Measurements from ENCODE around the gene OSBPL2.
A peak's percentile ranks its signal among the peaks of the same experiment; 100 is the strongest.

Gene OSBPL2

DNA sequence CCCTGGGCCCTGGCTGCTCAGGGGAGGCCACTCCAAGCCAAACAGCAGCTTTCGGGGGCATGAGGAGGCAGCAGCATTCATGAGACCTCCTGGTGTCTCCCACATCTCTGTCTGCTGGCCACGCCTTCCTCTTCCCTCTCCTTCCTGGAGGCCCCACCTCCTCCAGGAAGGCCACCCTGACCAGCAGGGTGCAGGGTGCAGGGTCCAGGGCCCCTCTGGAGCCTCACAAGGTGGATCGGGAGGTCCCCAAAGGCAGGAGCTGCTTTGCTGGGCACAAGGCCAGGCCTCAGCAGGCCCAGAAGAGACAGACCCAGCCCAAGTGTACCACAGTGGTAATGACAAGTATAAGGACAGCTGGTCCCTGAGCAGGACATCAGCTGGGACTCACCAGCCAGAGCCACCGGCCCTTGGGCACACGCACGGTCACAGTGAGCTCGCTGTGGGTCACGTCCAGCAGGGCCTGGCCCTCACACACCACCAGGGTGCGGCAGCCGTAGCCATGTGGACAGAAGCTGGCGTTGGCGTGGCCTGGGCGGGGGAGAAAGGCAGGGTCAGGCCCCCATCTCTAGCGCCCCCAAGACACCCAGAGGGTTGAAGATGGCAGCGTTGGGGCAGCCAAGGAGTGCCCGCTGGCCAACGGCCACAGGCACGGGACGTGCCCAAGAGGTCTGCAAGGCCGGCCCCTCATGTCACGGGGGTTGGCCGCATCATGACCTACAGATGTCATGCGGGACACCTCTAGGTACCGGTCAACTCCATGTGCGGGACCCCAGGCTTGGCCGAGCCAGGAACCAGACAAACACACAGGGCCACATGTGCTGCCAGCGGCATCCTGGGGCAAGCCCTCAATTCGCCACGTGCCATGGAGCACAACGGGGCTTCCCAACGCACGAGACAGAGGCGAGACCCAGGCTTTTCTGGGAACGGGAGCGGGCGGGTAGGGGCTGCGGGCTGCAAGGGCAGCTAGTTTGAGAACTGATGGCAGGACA is 91.4 kb downstream of the OSBPL2 start:
- DNase-seq = no peak

DNA sequence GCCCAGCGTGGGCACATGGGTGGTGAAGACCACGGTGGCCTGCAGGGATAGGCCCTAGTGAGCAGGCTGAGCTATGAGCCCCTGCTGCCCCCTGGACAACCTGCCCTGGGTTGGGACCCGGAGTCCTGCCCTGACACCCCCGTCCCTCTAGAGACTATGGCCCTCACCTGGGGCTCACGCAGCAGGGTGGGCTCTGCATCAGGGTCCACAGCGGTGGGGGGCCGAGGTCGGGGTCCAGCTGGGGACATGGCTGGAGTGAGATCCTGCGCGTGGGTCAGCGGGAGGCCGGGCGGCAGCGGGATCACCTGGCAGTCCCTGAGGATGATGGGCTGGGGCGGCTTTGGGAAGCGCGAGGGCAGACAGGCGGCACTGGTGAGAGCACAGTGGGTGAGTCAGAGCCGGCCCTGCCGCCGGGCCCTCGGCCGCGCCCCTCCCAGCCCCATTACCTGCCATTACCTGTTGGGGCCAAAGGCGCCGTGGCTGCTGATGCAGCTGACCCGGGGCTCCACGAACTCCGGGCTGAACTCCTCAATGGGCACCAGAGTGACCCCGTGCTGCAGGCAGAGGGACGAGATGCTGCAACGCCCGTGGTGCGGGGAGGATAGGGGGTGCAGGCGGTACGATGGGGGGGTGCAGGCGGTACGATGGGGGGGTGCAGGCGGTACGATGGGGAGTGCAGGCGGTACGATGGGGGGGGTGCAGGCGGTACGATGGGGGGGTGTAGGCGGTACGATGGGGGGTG is 92.4 kb downstream of the OSBPL2 start:
- no peak for DNase-seq

DNA sequence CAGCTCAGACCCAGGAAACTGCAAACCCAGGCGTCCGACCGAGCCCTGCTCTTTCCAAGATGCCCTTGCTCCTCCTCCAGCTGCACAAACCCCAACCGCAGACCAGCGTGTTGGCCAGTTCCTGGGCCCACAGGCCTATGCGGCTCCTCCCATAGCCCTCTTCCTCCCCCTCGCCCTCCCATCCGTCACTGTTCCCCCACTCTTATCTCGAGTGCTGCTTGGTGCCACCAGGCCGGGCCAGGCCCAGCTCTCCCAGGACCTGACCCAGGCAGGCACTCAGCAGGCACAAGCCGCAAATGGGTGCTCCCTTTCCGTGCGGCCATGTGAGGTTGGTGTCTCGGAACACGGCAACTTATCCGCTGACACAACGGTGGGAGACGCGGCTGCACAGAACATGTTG is 93.0 kb downstream of the OSBPL2 start:
- no peak for DNase-seq

DNA sequence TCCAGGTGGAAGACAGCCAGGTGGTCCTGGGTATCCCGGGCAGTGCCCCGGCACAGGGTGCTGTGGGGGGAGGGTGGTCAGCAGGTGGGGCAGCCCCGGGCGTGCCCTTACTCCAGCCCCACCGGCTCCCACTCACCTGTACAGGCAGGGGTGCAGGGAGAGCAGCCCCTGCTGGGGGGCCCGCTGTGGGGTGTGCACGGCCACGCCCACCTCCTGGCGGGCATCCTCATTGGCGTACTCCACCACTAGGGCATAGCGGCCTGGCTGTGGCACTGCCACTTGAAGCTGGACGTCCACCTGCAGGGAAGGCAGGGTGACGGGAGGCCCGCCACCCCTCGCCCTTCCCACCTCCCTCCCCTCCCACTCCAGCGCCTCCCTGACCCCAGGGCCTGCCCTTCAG is 94.1 kb downstream of the OSBPL2 start:
- no peak for DNase-seq

DNA sequence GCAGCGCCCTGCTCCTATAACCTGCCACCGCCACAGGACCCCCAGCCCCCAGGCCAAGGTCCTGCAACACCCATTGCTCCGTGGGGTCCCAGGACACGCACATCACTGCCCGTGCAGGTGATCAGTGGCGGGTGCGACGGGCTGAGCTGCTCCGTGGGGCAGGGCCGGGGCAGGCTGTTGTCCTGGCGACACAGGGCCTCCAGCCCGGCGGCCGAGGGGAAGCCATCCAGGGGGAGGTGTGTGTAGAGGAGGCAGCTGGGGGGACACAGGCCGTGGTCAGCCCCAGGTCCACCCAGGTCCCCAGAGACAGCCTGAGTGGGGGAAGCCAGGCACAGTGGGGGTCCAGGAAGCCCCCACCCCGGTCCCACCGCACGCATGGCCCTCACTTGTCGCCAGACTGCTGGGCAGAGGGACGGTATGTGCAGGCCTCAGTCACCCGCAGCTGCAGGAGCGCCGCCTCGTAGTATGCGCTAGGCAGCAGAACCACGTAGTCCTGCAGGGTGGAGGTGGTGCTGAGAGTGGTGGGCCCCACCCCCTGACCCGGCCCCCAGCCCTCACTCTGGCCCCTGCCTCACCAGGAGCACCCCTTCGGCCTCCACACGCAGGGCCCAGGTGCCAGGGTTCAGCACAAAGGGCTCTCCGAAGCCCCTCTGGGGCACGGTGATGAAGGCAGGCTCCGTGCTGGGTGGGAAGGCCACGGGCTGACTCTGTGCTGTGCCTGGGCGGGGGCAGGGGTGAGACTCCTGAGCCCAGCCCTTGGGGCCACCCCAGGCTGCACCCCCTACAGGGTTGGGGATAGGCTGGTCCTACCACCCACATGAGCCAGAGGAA is 94.9 kb downstream of the OSBPL2 start:
- no peak for DNase-seq

DNA sequence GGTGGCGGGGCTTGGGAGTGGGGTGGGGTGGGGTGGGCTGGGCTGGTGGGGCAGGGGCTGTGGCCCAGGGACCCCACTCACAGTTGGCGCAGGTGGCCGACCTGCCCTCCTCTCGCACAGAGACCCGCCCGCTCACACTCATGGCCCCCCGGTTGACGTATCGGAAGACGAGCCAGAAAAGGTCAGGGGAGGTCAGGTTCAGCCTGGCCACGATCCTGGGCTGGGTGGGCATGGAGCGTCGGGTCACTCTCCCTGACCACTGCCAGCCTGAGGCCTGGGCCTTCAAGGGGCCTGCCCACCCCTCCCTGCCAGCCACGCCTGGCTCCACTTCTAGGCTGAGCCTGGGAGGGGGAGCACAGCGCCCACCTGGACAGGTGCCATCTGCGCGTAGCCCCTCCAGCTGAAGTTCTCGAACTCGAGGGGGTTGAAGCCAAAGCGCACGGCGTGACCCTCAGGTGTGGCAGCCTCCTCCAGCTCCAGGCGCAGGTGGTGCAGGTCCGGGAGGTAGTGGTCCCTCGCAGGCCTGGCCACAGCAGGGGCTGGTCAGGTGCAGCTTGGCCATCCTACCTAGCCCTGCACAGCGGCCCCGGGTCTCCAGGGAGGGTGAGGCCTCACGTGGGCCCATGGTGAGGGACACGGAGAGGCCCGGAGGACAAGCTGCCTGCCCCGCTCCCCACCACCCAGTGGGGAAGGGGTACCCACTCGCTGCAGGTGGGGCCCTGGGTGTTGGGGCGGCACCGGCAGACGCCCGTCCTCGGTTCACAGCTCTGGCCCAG is 95.7 kb downstream of the OSBPL2 start:
- no peak for DNase-seq

DNA sequence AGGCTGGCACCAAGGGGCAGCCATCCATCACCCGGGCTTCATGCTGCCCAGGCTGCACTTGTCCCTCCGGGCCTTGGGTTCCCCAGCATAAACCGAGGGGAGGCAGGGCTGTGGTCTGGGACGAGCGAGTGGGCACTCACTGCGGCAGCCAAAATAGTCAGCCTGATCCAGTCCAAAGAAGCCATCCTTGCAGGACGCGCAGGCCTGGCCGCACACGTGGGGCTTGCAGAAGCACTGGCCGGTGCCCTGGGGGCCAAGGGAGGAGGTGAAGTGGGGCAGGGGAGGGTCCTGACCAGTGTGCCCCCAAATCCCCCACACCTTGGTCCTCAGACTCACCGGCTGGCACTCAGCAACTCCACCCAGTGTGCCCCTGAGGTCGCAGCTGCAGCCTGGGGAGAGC is 96.6 kb downstream of the OSBPL2 start:
- DNase-seq = no peak

DNA sequence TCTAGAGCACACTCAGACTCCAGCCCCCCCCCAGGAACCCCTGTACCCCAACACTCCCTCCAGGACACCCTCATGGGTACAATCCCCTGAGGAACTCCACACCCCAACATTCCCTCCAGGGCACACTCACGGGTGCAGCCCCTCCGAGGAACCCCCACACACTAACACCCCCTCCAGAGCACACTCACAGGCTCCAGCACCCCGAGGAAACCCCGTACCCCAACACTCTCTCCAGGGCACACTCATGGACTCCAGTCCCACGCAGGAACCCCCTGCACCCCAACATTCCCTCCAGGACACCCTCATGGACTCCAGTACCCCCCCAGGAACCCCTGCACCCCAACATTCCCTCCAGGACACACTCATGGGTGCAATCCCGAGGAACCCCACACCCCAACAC is 97.2 kb downstream of the OSBPL2 start:
- no peak for DNase-seq

DNA sequence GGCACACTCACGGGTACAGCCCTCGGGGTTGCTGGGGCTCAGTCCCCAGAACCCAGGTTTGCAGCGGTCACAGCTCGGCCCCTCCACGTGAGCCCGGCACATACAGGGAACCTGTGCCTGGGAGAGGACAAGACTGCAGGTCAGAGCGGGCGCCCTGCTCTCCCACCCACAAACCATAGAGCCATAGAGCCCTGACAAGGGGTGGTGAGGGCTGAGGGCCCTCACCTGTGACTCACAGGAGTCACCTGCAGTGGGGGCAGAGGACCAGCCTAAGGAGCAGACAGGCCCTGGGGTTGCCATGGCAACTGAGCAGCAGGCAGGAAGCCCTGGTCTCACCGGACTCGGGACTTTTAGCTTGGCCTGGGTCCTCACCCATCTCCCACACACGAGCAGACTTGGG is 98.0 kb downstream of the OSBPL2 start:
- DNase-seq = no peak

DNA sequence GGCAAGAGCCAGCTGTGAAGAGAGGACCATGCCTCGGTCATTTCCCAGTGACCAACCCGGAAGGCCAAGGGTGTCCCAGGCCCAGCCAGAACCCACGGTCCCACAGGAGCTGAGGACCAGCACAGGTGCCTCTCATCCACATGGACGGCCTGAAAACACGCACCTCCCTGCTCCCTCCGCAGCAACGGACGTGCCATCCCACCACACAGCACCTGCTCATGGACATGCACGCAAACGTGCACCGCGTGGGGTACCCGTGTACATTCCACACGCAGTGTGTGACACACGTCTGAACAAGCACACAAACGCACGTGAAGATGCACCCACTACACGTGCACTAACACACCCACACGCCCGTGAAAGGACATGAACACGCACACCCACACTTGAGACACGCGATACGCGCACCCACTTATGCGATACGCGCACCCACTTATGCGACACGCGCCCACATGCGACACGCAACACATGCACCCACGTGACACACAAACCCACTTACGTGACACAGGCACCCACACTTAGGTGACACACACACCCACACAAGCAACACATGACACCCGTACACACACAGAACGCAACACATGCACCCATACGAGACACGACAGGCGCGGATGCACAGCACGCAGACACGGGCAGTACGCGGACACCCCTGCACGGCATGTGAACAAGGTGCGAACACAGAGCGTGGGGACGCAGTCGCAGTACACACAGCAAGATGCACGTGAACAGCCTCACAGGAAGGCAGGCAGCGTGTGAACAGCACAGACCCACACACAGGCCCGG is 98.6 kb downstream of the OSBPL2 start:
- DNase-seq = no peak

DNA sequence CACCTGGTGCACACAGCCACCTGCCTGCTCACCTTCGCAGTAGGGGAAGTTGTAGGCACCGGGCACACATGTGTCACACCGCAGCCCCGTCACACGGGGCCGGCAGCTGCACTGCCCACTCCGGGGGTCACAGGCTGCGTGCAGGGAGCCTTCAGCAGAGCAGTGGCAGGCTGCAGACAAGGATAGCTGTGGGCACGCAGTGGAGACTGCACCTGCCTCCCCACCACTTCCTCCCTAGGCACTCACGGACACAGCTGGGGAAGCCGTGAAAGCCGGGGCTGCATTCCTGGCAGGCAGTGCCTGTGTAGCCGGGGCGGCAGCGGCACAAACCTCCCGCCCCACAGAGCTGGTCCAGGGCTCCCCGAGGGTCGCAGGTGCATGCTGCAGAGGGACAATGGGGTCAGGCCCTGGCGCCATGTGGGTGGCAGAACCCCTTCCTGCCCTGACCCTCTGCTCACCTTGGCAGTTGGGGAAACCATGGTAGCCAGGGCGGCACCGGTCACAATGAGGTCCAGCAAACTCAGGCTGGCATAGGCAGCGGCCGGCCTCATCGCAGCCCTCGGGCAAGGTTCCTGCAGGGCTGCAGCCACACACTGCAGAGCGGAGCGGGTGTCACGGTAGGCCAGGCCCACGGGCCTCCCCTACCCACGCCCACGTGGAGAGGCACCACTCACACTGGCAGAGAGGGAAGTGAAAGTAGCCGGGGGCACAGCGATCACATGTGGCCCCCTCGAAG is 99.4 kb downstream of the OSBPL2 start:
- DNase-seq = peak in 1 of 2 donors; percentile 42

DNA sequence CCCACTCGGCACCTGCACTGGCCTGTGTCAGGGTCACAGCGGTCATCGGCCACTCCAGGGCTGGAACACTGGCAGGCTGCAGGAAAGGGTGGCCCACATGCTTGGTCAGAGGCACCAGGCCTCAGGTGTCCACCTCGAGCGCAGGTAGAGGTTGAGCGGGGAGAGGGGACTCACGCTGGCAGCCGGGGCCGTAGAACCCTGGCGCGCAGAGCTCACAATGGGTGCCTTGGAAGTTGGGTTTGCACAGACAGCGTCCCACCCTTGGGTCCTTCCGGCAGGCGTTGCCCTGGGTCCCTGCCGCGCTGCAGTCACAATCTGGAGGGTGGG is 99.9 kb downstream of the OSBPL2 start:
- DNase-seq = no peak

DNA sequence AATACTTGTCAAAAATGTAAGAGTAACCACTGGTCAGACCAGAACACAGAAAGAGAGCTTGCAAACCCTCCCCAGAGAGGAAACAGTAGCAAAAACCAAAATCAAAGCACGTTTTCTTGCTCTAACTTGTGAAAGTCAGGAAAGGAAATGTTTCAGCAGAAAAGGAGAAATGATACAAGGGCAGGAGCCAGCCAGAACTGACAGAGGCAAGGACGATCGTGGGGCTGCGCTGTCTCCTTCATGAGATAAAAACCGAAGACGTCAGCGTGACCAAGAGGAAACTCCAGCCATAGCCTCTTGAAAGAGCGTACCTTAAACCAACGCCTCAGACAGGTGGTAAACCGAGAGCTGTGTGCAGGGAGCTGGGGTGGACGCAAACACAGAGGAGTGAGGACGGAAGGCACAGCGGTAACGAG is 101.3 kb downstream of the OSBPL2 start:
- peak in 1 of 2 donors; percentile 33 for DNase-seq

DNA sequence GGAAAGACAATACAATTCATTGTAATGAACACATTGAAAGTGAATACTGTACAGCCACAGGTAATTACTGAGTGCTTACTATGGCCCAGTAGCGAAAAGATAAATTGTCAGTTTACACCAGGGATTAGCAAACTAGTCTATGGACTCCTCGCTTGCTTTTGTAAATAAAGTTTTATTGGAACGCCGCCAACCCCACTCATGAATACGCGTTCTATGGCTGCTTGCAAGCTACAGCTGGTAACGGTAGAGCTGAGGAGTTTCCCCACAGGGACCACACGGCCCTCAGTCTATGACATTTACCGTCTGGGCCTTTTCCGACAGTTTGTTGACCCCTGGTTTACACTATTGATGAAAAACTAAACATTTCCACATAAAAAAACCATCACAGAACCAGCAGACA is 104.6 kb downstream of the OSBPL2 start:
- DNase-seq = no peak

DNA sequence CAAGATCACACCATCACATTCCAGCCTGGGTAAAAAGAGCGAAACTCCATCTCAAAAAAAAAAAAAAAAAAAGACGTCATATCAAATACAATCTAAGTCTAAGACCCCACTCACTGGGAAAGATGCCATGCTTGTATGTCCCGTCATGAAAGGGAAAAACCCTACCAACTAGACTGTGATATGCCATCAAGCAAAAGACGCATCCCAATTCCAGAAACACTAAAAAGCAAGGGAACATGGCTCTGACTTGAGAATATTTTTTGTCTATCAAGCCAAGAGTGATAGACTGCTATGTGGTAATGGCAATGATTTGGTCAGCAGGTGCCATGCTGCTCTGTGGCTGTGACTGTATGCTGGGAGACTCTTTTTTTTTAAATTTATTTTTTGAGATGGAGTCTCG is 105.8 kb downstream of the OSBPL2 start:
- DNase-seq = no peak

DNA sequence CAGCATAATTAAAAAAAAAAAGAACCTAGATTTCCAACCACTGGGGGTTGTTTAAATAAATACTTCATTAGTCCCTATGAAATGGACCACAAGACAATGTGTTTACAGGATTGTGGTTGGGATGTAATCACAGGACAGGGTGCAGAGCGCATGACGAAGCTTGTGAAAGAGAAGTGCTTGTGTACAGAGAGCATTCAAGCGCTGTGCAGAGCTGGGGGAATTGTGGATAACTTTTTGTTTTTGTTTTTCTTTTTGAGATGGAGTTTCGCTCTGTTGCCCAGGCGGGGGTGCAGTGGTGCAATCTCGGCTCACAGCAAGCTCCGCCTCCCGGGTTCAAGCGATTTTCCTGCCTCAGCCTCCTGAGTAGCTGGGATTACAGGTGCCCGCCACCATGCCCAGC is 106.5 kb downstream of the OSBPL2 start:
- no peak for DNase-seq
